Endothelial cell of umbilical vein (primary cell): ENCODE data around the gene BLID. TPM values are rescaled to one million over a fixed set of nuclear protein-coding genes. Genes with fewer than 3 reads are reported as not detected.

Source experiments
- BruUV-seq: library from RNA; stranded (reverse); fragments of 400-500 nt; replicated peaks from 2 replicates; lab custom pipeline; 2021; lab: Mats Ljungman, UMichigan
- CTCF ChIA-PET: fragments of 300-600, 350-600 bp; sonication (Branson Sonifier 250); formaldehyde crosslinking; loops from one replicate; lab custom pipeline; 2021; ENCODE audit warnings: antibody characterized with exemption, inconsistent platforms; lab: Charles Lee
- POLR2A ChIA-PET: fragments of 300-600, 350-600 bp; sonication (Branson Sonifier 250); formaldehyde crosslinking; loops from one replicate; lab custom pipeline; 2021; ENCODE audit warnings: antibody characterized with exemption, inconsistent platforms; lab: Charles Lee
- DNase-seq: peaks from one replicate; pipeline ENCODE4 v3.0.0-alpha.2; 2011; ENCODE audit warnings: low read depth, low spot score
- FAIRE-seq: peaks from 2 replicates; lab custom pipeline; 2011; peaks lifted over from hg19 to GRCh38; lab: Jason Lieb, UNC
- H2AFZ ChIP-seq: 2 replicates; pipeline ENCODE4 v1.6.0; 2012; ENCODE audit warnings: low read depth, low read length, control low read depth, inconsistent platforms
- H3K27ac ChIP-seq: 2 replicates; pipeline ENCODE4 v1.5.1; 2011; ENCODE audit warnings: low read depth, mild to moderate bottlenecking, control low read depth, low read length, moderate library complexity; ENCODE audit not compliant: insufficient read depth
- H3K27me3 ChIP-seq, 2 experiments: 2 replicates each; pipeline versions ENCODE4 v1.6.0 to v1.6.1; 2011; ENCODE audit warnings: low read length in 2 of 2, mixed read lengths in 1 of 2; ENCODE audit not compliant: control insufficient read depth in 2 of 2, insufficient read depth in 2 of 2
- H3K36me3 ChIP-seq, 2 experiments: 2 replicates in 1 of 2; 3 replicates in 1 of 2; pipeline ENCODE4 v1.5.1; 2011; ENCODE audit warnings: low read length in 2 of 2, mild to moderate bottlenecking in 1 of 2, moderate library complexity in 1 of 2; ENCODE audit not compliant: control insufficient read depth in 2 of 2, insufficient read depth in 2 of 2; ENCODE audit errors: extremely low read depth in 1 of 2
- H3K4me1 ChIP-seq: 3 replicates; pipeline ENCODE4 v1.5.1; 2011; ENCODE audit warnings: mild to moderate bottlenecking, low read length; ENCODE audit not compliant: control insufficient read depth, insufficient read depth; ENCODE audit errors: extremely low read depth
- H3K4me2 ChIP-seq: 2 replicates; pipeline ENCODE4 v1.6.1; 2011; ENCODE audit warnings: low read length, control low read depth, mixed read lengths; ENCODE audit not compliant: insufficient read depth
- H3K4me3 ChIP-seq, 3 experiments: fragments of 200-600 bp in 1 of 3; sonication (generic), shearing (Covaris generic) in 1 of 3; replicated peaks in 1 of 3; 2 replicates each; pipeline ENCODE4 v1.5.1; 2011 to 2016; ENCODE audit warnings: control low read depth in 3 of 3, low read length in 3 of 3, mild to moderate bottlenecking in 2 of 3, inconsistent platforms in 1 of 3, low read depth in 1 of 3, moderate library complexity in 1 of 3; ENCODE audit not compliant: insufficient read depth in 1 of 3
- H3K79me2 ChIP-seq: 2 replicates; pipeline ENCODE4 v1.6.0; 2012; ENCODE audit warnings: low read length, inconsistent platforms; ENCODE audit not compliant: control insufficient read depth, insufficient read depth
- H3K9ac ChIP-seq: replicated peaks from 2 replicates; pipeline ENCODE3; 2011; ENCODE audit warnings: low read length, control low read depth; ENCODE audit not compliant: insufficient read depth; ENCODE audit errors: extremely low read depth
- H3K9me1 ChIP-seq: replicated peaks from 3 replicates; pipeline ENCODE4 v1.6.0; 2011; ENCODE audit warnings: mild to moderate bottlenecking, low read length; ENCODE audit not compliant: control insufficient read depth, insufficient read depth; ENCODE audit errors: extremely low read depth
- H3K9me3 ChIP-seq: replicated peaks from 2 replicates; pipeline ENCODE4 v1.5.1; 2012; ENCODE audit warnings: low read length, inconsistent platforms; ENCODE audit not compliant: control insufficient read depth, insufficient read depth
- H4K20me1 ChIP-seq: replicated peaks from 2 replicates; pipeline ENCODE3; 2011; ENCODE audit warnings: mild to moderate bottlenecking, low read length; ENCODE audit not compliant: control insufficient read depth, insufficient read depth; ENCODE audit errors: extremely low read depth
- EZH2 ChIP-seq: IDR thresholded peaks from 2 replicates; pipeline ENCODE4 v1.6.1; 2012; ENCODE audit warnings: borderline replicate concordance, low read depth, mild to moderate bottlenecking, moderate library complexity, low read length, inconsistent platforms; ENCODE audit not compliant: severe bottlenecking
- FOS ChIP-seq: IDR thresholded peaks from 2 replicates; pipeline ENCODE4 v1.6.1; 2011; ENCODE audit warnings: mild to moderate bottlenecking, low read length, moderate library complexity, borderline replicate concordance; ENCODE audit not compliant: insufficient read depth
- GATA2 ChIP-seq: IDR thresholded peaks from 2 replicates; pipeline ENCODE4 v1.7.0; 2011; ENCODE audit warnings: low read depth, mild to moderate bottlenecking, moderate library complexity, mixed read lengths, low read length; ENCODE audit not compliant: insufficient read length, insufficient read depth
- JUN ChIP-seq: IDR thresholded peaks from 2 replicates; pipeline ENCODE4 v1.6.1; 2011; ENCODE audit warnings: borderline replicate concordance, low read depth; ENCODE audit not compliant: insufficient read length, insufficient read depth
- MAX ChIP-seq: IDR thresholded peaks from 2 replicates; pipeline ENCODE4 v1.6.1; 2011; ENCODE audit not compliant: insufficient read depth, insufficient read length
- MYC ChIP-seq: IDR thresholded peaks from one replicate; pipeline ENCODE4 v1.6.1; 2011; ENCODE audit warnings: mild to moderate bottlenecking, low read depth, low read length
- POLR2A ChIP-seq: IDR thresholded peaks from 2 replicates; pipeline ENCODE4 v1.6.1; 2012; ENCODE audit warnings: low read depth, mild to moderate bottlenecking, control low read depth, low read length
- POLR2AphosphoS5 ChIP-seq: IDR thresholded peaks from 2 replicates; pipeline ENCODE4 v1.6.1; 2012; ENCODE audit warnings: low read depth, mild to moderate bottlenecking, control low read depth, low read length, moderate library complexity; ENCODE audit not compliant: insufficient read depth
- dilution Hi-C: fragments of 300-500 bp; cut with MboI; formaldehyde crosslinking; loops from one replicate; pipeline ENCODE4 v1.15.0; 2019; ENCODE audit warnings: low sequenced_read_pairs; ENCODE audit not compliant: extremely low pct_ligation_motif_present
- intact Hi-C: fragments of 100-400 bp; cut with micrococcal nuclease; formaldehyde crosslinking; loops from one replicate; pipeline ENCODE4 v1.10.0; 2022
- polyA plus RNA-seq, 4 experiments: library from polyadenylated mRNA; depleted of rRNA in 3 of 4; stranded (reverse) in 3 of 4; unstranded in 1 of 4; fragments of >200 nt; gene quantifications; 2 replicates each; pipeline versions ENCODE4 v1.2.1 to v1.2.3, GENCODE V29; 2011 to 2012; ENCODE audit warnings: missing spikeins in 1 of 4
- total RNA-seq: library from RNA; stranded (reverse); gene quantifications from 2 replicates; pipeline ENCODE4 v1.2.3, GENCODE V29; 2021
- TF ChIP-seq, protein P1 (sequence below), 2 donors: IDR thresholded peaks; 1 replicate in 1 of 2; 2 replicates in 1 of 2; pipeline ENCODE4 v1.5.1; 2011; ENCODE audit warnings: low read length in 2 of 2, mild to moderate bottlenecking in 2 of 2, moderate library complexity in 2 of 2, control low read depth in 1 of 2, inconsistent platforms in 1 of 2, low read depth in 1 of 2; ENCODE audit not compliant: insufficient read depth in 1 of 2; ENCODE audit errors: extremely low read depth in 1 of 2

The BLID gene
- total and polyA plus RNA-seq, 2 donors (not counting 3 experiments of a cell fraction or from before 2014, with no cell fraction given) = 0.12 to 3.5 TPM

DNA sequence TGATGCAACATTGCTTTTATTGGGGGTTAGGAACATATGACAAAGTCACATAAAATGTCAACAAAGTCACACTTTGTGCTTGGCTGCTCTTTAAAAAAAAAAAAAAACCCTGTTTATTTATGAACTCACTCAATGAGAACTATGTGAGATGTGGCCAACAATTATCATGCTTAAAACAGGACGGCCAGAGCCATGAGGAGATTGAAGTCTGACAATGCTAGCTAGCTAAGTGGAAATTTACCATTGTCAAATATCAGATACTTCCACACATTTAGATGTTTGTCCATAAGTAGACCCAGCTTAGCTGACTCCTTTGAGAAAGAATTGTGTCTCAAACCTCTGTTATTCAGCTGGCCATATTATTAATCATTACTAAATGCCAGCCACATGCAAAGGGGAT lies 26.9 kb downstream of the BLID start:
- CTCF ChIA-PET = interaction anchor here (0.8 to 1.8 kb wide), 3 partner anchors 51 to 434 kb away, joined by 3 to 6 read pairs (median 3); no protein-coding TSS in a partner anchor
- Histone ChIP-seq H2AFZ (no peak overlapping the region), H3K4me3 (no peak overlapping the region), H3K27me3 (no peaks in the 10 kb centered on the region), H3K27ac (no peak overlapping the region), H3K9me3 (no peaks in the 10 kb centered on the region), H3K9ac (no peak overlapping the region), H4K20me1 (no peaks in the 10 kb centered on the region), H3K79me2 (peaks cover 5% of the 10 kb centered on the region), H3K9me1 (no peaks in the 10 kb centered on the region), H3K36me3 (peaks cover 0 to 4% of the 10 kb centered on the region in 2 experiments), H3K4me2 (no peak overlapping the region), H3K4me1 (peaks cover 24% of the 10 kb centered on the region)
- no TSS peak for BruUV-seq
- DNase-seq (no peak), FAIRE-seq (no peak)
- intact Hi-C loops = no loop called here
- no peak for TF ChIP-seq MYC
- TF ChIP-seq GATA2 = no peak
- TF ChIP-seq MAX = no peak
- no peak for TF ChIP-seq JUN
- no peak for TF ChIP-seq POLR2AphosphoS5
- no peak for TF ChIP-seq POLR2A
- no peak for TF ChIP-seq EZH2
- TF ChIP-seq FOS = no peak
- TF ChIP-seq, protein P1, sequence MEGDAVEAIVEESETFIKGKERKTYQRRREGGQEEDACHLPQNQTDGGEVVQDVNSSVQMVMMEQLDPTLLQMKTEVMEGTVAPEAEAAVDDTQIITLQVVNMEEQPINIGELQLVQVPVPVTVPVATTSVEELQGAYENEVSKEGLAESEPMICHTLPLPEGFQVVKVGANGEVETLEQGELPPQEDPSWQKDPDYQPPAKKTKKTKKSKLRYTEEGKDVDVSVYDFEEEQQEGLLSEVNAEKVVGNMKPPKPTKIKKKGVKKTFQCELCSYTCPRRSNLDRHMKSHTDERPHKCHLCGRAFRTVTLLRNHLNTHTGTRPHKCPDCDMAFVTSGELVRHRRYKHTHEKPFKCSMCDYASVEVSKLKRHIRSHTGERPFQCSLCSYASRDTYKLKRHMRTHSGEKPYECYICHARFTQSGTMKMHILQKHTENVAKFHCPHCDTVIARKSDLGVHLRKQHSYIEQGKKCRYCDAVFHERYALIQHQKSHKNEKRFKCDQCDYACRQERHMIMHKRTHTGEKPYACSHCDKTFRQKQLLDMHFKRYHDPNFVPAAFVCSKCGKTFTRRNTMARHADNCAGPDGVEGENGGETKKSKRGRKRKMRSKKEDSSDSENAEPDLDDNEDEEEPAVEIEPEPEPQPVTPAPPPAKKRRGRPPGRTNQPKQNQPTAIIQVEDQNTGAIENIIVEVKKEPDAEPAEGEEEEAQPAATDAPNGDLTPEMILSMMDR (IDR thresholded peaks at IDR 0.05; ENCODE audit: extremely low read depth in 1 of 2, insufficient read depth in 1 of 2, low read depth in 1 of 2, low read length in 2 of 2) = no peak
- dilution Hi-C loops = no loop called here
- POLR2A ChIA-PET = no interaction called here
